NCI-H1417 treated with DMSO at 0.1 percent for 48 hours (cell line): ENCODE measurements around the gene AMELY.
"Not testable (repeated sequence)": the region's sequence is repeated elsewhere in the genome, so short reads cannot be mapped to it uniquely, and the experiment has no call there.

Experiments
- DNase-seq: peaks from one replicate; lab custom pipeline; 2025; lab: John Stamatoyannopoulos, UW

AMELY gene, protein sequence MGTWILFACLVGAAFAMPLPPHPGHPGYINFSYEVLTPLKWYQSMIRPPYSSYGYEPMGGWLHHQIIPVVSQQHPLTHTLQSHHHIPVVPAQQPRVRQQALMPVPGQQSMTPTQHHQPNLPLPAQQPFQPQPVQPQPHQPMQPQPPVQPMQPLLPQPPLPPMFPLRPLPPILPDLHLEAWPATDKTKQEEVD

DNA sequence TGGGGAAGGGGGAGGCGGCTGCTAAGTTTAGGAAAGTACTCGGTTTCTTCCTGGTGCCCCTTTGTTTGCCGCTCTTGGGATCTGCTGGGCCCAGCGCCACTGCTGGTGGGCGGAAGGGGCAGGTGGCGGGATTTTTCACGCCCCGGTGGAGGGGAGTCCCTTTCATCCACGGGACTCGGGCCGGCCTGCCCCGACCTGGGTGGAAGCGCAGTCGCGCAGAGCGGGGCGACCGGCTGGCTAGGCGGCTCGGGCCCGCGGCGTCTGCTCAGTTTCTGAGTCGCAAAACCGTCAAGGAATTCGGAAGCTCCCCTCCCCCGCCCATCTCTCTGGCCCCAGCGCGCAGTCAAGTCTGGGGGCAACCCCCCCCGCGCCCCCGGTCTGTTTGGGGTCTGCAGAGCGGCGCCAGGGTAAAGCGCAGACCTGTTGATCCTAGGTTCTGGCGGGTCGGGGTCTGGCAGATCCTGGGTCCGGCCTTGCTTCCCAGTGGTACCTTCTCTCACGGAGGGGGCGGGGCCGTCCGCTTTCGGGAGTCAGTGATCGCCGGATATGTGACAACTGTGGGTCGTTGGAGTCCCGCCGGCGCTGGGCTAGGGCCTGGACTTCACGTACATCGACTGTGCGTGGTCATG, at the start of gene AMELY:
AMELY (minus strand) TSS at position 500 of the 629 bp plus-strand sequence. CDS start 39,144 bp downstream, outside the sequence.
- no peak for DNase-seq

DNA sequence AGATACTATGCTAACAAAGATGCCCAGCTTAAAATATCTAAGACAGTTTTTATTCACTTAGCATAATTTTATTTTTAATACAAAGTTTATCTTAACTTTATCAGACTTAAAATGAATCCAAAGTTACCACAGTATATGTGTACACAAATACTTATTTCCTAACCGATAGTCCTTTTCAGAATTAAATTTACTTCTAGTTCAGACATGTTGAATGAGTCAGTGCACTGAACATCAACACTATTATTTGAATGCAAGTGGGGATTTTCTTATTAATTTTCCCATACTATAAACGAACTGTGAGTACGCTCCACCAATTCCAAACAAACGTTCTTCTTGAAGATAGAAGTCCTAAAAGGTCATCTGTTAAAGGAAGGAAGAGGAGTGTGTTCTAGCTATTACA, 38.4 kb upstream of the AMELY start:
- DNase-seq, result no peak

- no peak for DNase-seq
Observed at GRCh38 chrY:6948378-6948777, 36.8 kb upstream of the AMELY start.

DNA sequence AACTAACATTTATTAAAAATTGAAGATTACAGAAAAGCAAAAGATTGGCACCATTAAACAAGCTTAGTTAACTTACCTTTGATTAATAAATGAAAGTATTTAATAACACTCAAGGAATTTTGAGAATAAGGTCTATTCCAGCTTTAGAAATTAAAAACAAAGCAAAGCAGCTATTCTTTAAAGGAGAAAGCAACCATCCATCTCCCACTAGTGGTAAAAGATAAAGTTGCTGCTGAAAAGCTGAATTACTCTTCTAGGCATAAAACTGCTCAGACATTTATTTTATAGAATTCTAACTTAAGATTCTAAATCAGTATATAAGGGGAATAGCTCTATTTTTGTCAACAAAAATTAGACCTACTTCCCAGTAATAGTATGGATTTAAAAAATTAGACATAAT, 36.1 kb upstream of the AMELY start:
- no peak for DNase-seq

GRCh38 chrY:6935497-6935896, 23.9 kb upstream of the AMELY start:
- DNase-seq, result no peak

DNA sequence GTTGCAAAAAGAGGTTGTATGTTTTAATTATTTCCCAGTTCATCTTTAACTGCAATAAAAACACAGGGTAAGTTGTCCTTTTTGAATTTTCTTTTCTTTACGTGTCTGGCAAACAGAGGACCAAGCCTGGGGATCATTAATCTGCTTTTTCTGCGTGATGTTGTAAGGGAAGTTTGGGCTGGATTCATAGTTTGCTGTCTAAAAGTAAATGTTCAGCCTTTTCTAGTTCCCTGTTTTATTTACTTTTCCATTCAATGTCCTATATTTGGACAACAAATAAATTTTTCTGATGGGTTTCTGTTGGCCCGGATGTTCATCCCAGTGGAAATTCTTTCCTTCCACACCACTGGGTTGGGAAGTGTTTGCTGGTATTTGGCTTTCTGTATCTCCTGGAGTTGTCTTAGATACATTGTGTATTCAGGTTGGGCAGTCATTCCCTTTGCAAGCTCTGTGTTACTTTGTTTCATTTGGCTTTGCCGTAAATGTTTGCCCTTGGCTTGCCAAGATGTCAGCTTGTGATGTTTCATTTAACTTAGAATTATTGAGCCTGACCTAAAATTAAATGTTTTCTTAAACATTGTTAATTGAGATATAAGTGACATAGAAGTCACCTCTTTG, 20.3 kb upstream of the AMELY start:
- DNase-seq, result no peak

DNA sequence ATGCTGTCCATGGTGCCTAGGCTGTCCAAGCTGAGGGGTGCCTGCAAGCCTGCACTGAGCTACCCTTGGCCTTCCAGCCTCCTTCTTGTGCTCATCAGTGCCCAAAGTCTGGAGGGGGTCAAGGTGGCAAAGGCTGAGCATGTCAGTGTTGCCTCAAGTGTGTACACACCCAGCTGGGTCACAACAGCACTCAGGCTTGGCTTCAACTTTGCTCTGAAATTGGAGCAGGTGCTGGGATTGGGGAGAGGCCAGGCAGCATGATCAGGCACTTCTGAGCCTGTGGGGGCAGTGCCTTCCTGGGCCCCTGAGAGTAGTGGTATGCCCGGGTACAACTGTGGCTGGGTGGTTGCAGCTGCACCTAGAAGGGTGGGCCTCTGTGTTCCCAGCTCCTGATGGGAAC, 17.7 kb upstream of the AMELY start:
- no peak for DNase-seq

GRCh38 chrY:6928265-6928664, 16.7 kb upstream of the AMELY start:
- no peak for DNase-seq

GRCh38 chrY:6921061-6921460, 9.5 kb upstream of the AMELY start:
- no peak for DNase-seq

- DNase-seq, result no peak
Observed at GRCh38 chrY:6913362-6913761, 1.8 kb upstream of the AMELY start.

- no peak for DNase-seq
Observed at GRCh38 chrY:6910372-6911252, 940 bp downstream of the AMELY start, which contains the start of gene TBL1Y. TSS of gene TBL1Y (plus strand) at chrY:6910697. CDS start at chrY:7025085, 114,388 bp downstream.

DNA sequence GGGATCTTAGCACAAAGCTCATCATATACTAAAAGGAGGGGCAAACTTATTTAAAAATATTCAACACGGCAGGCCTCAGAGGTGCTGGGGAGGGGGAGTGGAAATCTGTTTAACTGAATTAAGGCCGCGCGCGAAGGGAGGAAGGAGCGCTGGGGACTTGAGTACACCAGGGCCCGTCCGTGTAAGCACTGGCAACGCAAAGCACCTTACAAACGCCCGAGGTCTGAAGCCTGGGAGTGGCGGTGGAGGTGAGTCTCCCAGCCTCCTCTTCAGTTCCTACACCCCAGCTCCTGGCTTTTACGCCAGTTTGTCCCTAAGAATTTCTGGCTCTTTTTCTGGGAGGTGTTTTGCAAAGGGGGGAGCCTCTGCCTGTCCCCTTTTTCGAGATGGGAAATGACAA, 1.7 kb downstream of the AMELY start:
- no peak for DNase-seq

DNA sequence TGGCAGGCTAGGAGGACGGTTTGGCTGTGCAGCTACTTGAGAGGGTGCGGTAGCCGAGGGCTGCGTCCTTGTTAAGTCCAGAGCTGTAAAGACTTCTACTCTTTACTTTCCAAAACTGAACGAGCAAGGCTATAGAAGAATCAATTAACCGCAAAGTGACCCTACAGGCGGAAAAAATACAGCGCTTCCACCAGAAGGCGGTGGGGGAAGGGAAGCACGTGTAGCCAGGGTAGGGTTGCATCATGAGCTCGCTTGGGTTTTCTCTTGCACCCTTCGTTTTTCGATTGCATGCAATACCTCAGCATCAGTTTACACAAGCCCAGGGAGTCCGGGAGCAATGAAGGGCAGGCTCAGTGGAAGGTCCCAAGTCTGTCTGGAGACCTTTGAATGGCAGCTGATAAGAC, 2.4 kb downstream of the AMELY start:
- DNase-seq, result no peak

DNA sequence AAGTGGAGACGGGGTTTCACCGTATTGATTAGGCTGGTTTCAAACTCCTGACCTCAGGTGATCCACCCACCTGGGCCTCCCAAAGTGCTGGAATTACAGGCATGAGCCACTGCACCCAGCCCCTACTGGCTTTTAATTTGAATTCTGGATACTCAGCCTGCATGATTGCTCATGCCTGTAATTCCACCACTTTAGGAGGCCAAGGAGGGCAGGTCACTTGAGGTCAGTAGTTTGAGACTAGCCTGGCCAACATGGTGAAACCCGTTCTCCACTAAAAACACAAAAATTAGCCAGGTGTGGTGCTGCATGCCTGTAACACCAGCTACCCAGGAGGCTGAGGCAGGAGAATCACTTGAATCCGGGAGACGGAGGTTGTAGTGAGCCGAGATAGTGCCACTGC, 3.5 kb downstream of the AMELY start:
- DNase-seq, result not testable (repeated sequence)

- no peak for DNase-seq
Observed at GRCh38 chrY:6907591-6907990, 4.0 kb downstream of the AMELY start.

DNA sequence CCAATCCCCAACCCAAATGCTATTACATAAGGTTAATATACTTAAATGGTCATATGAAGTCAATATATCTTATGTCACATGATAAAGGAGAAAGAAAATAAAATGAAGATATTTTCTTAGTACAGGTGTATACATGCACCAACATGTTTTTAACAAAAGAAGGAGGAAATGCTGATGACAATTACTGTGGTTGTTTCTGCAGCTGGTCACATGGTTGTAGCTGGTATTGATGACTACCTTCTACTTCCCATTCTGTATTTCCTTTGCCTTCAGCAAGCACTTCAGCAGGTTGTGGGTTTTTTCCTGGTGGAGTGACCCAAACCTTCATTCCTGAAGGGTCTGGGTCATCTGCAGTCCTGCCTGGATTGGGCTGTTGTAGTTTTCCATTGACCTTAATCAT, 9.4 kb downstream of the AMELY start:
- DNase-seq, result not testable (repeated sequence)

- no peak for DNase-seq
Observed at GRCh38 chrY:6895236-6895635, 16.3 kb downstream of the AMELY start.

DNA sequence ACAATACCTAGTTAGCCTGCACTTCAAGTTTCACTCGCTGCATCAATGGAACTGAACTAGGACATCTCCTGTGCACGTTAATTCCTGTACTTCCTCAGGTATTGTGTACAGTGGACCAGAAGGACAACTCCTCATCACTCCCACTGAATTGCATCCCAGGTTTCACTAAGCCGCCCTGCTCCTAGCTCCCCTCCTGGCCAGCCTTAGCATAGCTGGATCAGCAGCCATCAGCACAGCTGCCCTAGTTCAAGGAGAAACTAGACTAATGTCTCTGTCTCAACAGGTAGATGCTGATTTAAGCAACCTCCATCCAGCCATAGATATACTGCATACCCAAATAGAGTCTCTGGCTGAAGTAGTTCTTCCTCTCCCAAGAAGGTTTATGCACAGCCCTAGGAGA, 17.1 kb downstream of the AMELY start:
- no peak for DNase-seq

- DNase-seq, result no peak
Observed at GRCh38 chrY:6849384-6849783, 62.2 kb downstream of the AMELY start.

- DNase-seq, result not testable (repeated sequence)
Observed at GRCh38 chrY:6842650-6843049, 68.9 kb downstream of the AMELY start.
